ENCODE results near the gene CHMP4B.

The CHMP4B gene

GRCh38 chr20:33864324-33864963, 53.3 kb downstream of the CHMP4B start:
- no peak for DNase-seq (ENCODE audit: low spot score)

GRCh38 chr20:33865761-33866370, 54.7 kb downstream of the CHMP4B start:
- no peak for DNase-seq (ENCODE audit: low spot score)

- DNase-seq (ENCODE audit: low spot score), result no peak
These were observed 55.4 kb downstream of the CHMP4B start for GRCh38 chr20:33866398-33867100.

GRCh38 chr20:33868042-33868441, 56.9 kb downstream of the CHMP4B start:
- no peak for DNase-seq (ENCODE audit: low spot score)

GRCh38 chr20:33868595-33868994, 57.4 kb downstream of the CHMP4B start:
- DNase-seq (ENCODE audit: low spot score), result no peak

- no peak for DNase-seq (ENCODE audit: low spot score)
These were observed 58.1 kb downstream of the CHMP4B start for GRCh38 chr20:33869283-33869682.

GRCh38 chr20:33871362-33871761, 60.2 kb downstream of the CHMP4B start:
- DNase-seq (ENCODE audit: low spot score), result no peak

GRCh38 chr20:33874129-33874528, 63.0 kb downstream of the CHMP4B start:
- no peak for DNase-seq (ENCODE audit: low spot score)

GRCh38 chr20:33875055-33875454, 63.9 kb downstream of the CHMP4B start:
- no peak for DNase-seq (ENCODE audit: low spot score)

- no peak for DNase-seq (ENCODE audit: low spot score)
These were observed 64.4 kb downstream of the CHMP4B start for GRCh38 chr20:33875534-33876026.

- no peak for DNase-seq (ENCODE audit: low spot score)
These were observed 67.4 kb downstream of the CHMP4B start for GRCh38 chr20:33878583-33878982.

- DNase-seq (ENCODE audit: low spot score), result no peak
These were observed 69.2 kb downstream of the CHMP4B start for GRCh38 chr20:33880396-33880795.

GRCh38 chr20:33881989-33882388, 70.8 kb downstream of the CHMP4B start:
- no peak for DNase-seq (ENCODE audit: low spot score)

GRCh38 chr20:33882481-33882880, 71.3 kb downstream of the CHMP4B start:
- DNase-seq (ENCODE audit: low spot score), result no peak

- DNase-seq (ENCODE audit: low spot score), result no peak
These were observed 72.0 kb downstream of the CHMP4B start for GRCh38 chr20:33883164-33883563.

GRCh38 chr20:33884633-33885032, 73.5 kb downstream of the CHMP4B start:
- DNase-seq (ENCODE audit: low spot score), result no peak

GRCh38 chr20:33889312-33889711, 78.2 kb downstream of the CHMP4B start:
- DNase-seq (ENCODE audit: low spot score), result no peak

- no peak for DNase-seq (ENCODE audit: low spot score)
These were observed 79.4 kb downstream of the CHMP4B start for GRCh38 chr20:33890557-33890956.

GRCh38 chr20:33893314-33893713, 82.2 kb downstream of the CHMP4B start:
- DNase-seq (ENCODE audit: low spot score), result no peak

GRCh38 chr20:33894798-33895197, 83.7 kb downstream of the CHMP4B start:
- DNase-seq (ENCODE audit: low spot score), result no peak

- DNase-seq (ENCODE audit: low spot score), result no peak
These were observed 85.4 kb downstream of the CHMP4B start for GRCh38 chr20:33896509-33896908.

GRCh38 chr20:33897313-33897912, 86.3 kb downstream of the CHMP4B start:
- no peak for DNase-seq (ENCODE audit: low spot score)

GRCh38 chr20:33899106-33899505, 88.0 kb downstream of the CHMP4B start:
- no peak for DNase-seq (ENCODE audit: low spot score)

Data from HuH-7.5 (cell line).